GM12878 (cell line): ENCODE data around the gene SELENOK. TPM values are rescaled to one million over a fixed set of nuclear protein-coding genes. Genes with fewer than 3 reads are reported as not detected.

ENCODE experiments used
- ATAC-seq: fragments of 200-7000 bp; cut with Tn5 transposase; 3 replicates; pipeline ENCODE4 v1.9.1; 2020; ENCODE audit warnings: mild to moderate bottlenecking, moderate library complexity
- BruUV-seq: library from RNA; stranded (reverse); fragments of 400-500 nt; replicated peaks from 2 replicates; lab custom pipeline; 2021; lab: Mats Ljungman, UMichigan
- CTCF ChIA-PET: fragments of 300-600 bp; sonication (Branson Sonifier 250); formaldehyde crosslinking; extraction: SDS; loops from one replicate; lab custom pipeline; 2021; ENCODE audit warnings: inconsistent platforms; lab: Yijun Ruan, JAX
- POLR2A ChIA-PET: fragments of 350-600 bp; formaldehyde crosslinking; extraction: SDS; loops from one replicate; lab custom pipeline; 2021; ENCODE audit warnings: inconsistent platforms; lab: Charles Lee
- RAD21 ChIA-PET: fragments of 300-600 bp; sonication (Branson Sonifier 250); formaldehyde crosslinking; loops from one replicate; lab custom pipeline; 2023; ENCODE audit warnings: antibody characterized with exemption; ENCODE audit not compliant: unreplicated experiment; lab: Charles Lee
- SMC1A ChIA-PET: fragments of 300-600 bp; sonication (Branson Sonifier 250); formaldehyde crosslinking; loops from one replicate; lab custom pipeline; 2023; ENCODE audit not compliant: unreplicated experiment, uncharacterized antibody; lab: Charles Lee
- DNase-seq: peaks from one replicate; pipeline ENCODE4 v3.0.0-alpha.2; 2011; ENCODE audit warnings: low read depth, low spot score
- FAIRE-seq: peaks from 3 replicates; lab custom pipeline; 2011; peaks lifted over from hg19 to GRCh38; lab: Jason Lieb, UNC
- H2AFZ ChIP-seq: 2 replicates; pipeline ENCODE4 v1.6.0; 2011; ENCODE audit warnings: low read depth, low read length, control low read depth; ENCODE audit not compliant: control insufficient read depth
- H3K27ac ChIP-seq: 2 replicates; pipeline ENCODE4 v1.5.1; 2011; ENCODE audit warnings: control low read depth; ENCODE audit not compliant: control insufficient read depth, insufficient read depth
- H3K27me3 ChIP-seq, 2 experiments: replicated peaks in 1 of 2; 2 replicates each; pipeline versions ENCODE4 v1.6.0 to v1.6.1; 2011; ENCODE audit warnings: low read length in 1 of 2; ENCODE audit not compliant: control insufficient read depth in 2 of 2, insufficient read depth in 2 of 2
- H3K36me3 ChIP-seq, 2 experiments: 2 replicates each; pipeline ENCODE4 v1.5.1; 2011; ENCODE audit warnings: low read length in 1 of 2; ENCODE audit not compliant: control insufficient read depth in 2 of 2, insufficient read depth in 2 of 2
- H3K4me1 ChIP-seq: 2 replicates; pipeline ENCODE4 v1.6.1; 2011; ENCODE audit warnings: mild to moderate bottlenecking, low read length, moderate library complexity, mixed read lengths; ENCODE audit not compliant: control insufficient read depth, insufficient read depth
- H3K4me2 ChIP-seq: 2 replicates; pipeline ENCODE4 v1.6.0; 2011; ENCODE audit warnings: control low read depth; ENCODE audit not compliant: control insufficient read depth, insufficient read depth
- H3K4me3 ChIP-seq: fragments of 200-600 bp; sonication (generic); 2 replicates; pipeline ENCODE4 v1.5.1; 2016
- H3K79me2 ChIP-seq: 2 replicates; pipeline ENCODE4 v1.6.0; 2011; ENCODE audit warnings: low read length; ENCODE audit not compliant: control insufficient read depth, insufficient read depth
- H3K9ac ChIP-seq: 2 replicates; pipeline ENCODE4 v1.8.0; 2011; ENCODE audit warnings: low read length, control low read depth, mixed read lengths; ENCODE audit not compliant: control insufficient read depth, insufficient read depth
- H3K9me3 ChIP-seq: replicated peaks from 3 replicates; pipeline ENCODE4 v1.5.1; 2011; ENCODE audit warnings: mild to moderate bottlenecking, low read length; ENCODE audit not compliant: control insufficient read depth, insufficient read depth
- H4K20me1 ChIP-seq: 2 replicates; pipeline ENCODE4 v1.6.0; 2011; ENCODE audit not compliant: control insufficient read depth, insufficient read depth
- CEBPB ChIP-seq, 2 experiments: fragments of 150-350 bp in 1 of 2; IDR thresholded peaks; 2 replicates each; pipeline ENCODE4 v1.6.1; 2012 to 2014; ENCODE audit warnings: low read depth in 2 of 2, low read length in 2 of 2, borderline replicate concordance in 1 of 2, inconsistent platforms in 1 of 2
- EP300 ChIP-seq, 2 experiments: fragments of 150-350 bp in 1 of 2; IDR thresholded peaks; 2 replicates each; pipeline ENCODE4 v1.6.1; 2011 to 2012; ENCODE audit warnings: low read depth in 2 of 2, low read length in 2 of 2, borderline replicate concordance in 1 of 2, improper control_type of control experiment in 1 of 2, inconsistent platforms in 1 of 2; ENCODE audit not compliant: control insufficient read depth in 1 of 2
- FOXK2 ChIP-seq: fragments of 450-650 bp; IDR thresholded peaks from 2 replicates; pipeline ENCODE4 v1.6.1; 2017; ENCODE audit warnings: mild to moderate bottlenecking, moderate library complexity
- FOXM1 ChIP-seq: IDR thresholded peaks from 2 replicates; pipeline ENCODE4 v1.6.1; 2012; ENCODE audit warnings: low read depth, mild to moderate bottlenecking, inconsistent platforms, low read length, moderate library complexity
- HDGF ChIP-seq: fragments of 450-650 bp; IDR thresholded peaks from 2 replicates; pipeline ENCODE4 v1.6.1; 2016; ENCODE audit warnings: antibody characterized with exemption
- MAX ChIP-seq: IDR thresholded peaks from 2 replicates; pipeline ENCODE4 v1.6.1; 2012; ENCODE audit warnings: low read depth, low read length, improper control_type of control experiment
- POLR2AphosphoS2 ChIP-seq: IDR thresholded peaks from 2 replicates; pipeline ENCODE4 v1.6.1; 2011; ENCODE audit warnings: low read depth, mild to moderate bottlenecking, low read length, improper control_type of control experiment, moderate library complexity
- POU2F2 ChIP-seq: IDR thresholded peaks from 3 replicates; pipeline ENCODE4 v1.6.1; 2011; ENCODE audit warnings: low read depth, mild to moderate bottlenecking, low read length, borderline replicate concordance
- RAD21 ChIP-seq: IDR thresholded peaks from 2 replicates; pipeline ENCODE4 v1.6.1; 2011; ENCODE audit warnings: mild to moderate bottlenecking, low read depth, low read length, moderate library complexity; ENCODE audit not compliant: insufficient read depth
- TCF12 ChIP-seq: IDR thresholded peaks from 2 replicates; pipeline ENCODE4 v1.6.1; 2011; ENCODE audit warnings: low read depth, mild to moderate bottlenecking, low read length
- WGBS: methylation state at CpG from one replicate; pipeline ENCODE4 v1.1.6; 2016; ENCODE audit warnings: low lambda C conversion rate; ENCODE audit not compliant: insufficient replicate concordance, insufficient coverage; ENCODE audit errors: missing lambda C conversion rate; 5-methylcytosine and 5-hydroxymethylcytosine counted together
- in situ Hi-C: fragments of 300-500 bp; cut with MboI; formaldehyde crosslinking; loops from 9 replicates; pipeline ENCODE4 v1.14.3; 2018; ENCODE audit warnings: mixed read lengths
- intact Hi-C: fragments of 100-400 bp; cut with micrococcal nuclease; formaldehyde crosslinking; loops from one replicate; pipeline ENCODE4 v1.14.2; 2022; ENCODE audit not compliant: unreplicated experiment
- polyA plus RNA-seq, 11 experiments: library from polyadenylated mRNA; depleted of rRNA in 4 of 11; unstranded in 6 of 11; stranded (reverse) in 5 of 11; fragments of >200 nt; fragmentation: Nextera tagmentation in 4 of 11; fragmentation: Illumina TruSeq in 1 of 11; extraction: Ambion mirVana in 4 of 11; extraction: Trizol in 1 of 11; gene quantifications; 1 replicate in 1 of 11; 2 replicates in 10 of 11; pipeline versions ENCODE4 v1.2.1 to v1.2.3, GENCODE V29; 2011 to 2016; ENCODE audit warnings: inconsistent platforms in 2 of 11, missing spikeins in 2 of 11, low read depth in 1 of 11
- total RNA-seq, 4 experiments: library from RNA; depleted of rRNA in 3 of 4; stranded (reverse); fragments of >200 nt in 3 of 4; fragmentation: Illumina TruSeq in 1 of 4; extraction: Trizol in 1 of 4; gene quantifications; 2 replicates each; pipeline versions ENCODE4 v1.2.1 to v1.2.3, GENCODE V29; 2013 to 2021

The SELENOK gene
- total and polyA plus RNA-seq, 10 of the 15 experiments (the other 5 are each of a cell fraction or from before 2014, with no cell fraction given), result 35.4 to 322 (median 101) TPM

DNA sequence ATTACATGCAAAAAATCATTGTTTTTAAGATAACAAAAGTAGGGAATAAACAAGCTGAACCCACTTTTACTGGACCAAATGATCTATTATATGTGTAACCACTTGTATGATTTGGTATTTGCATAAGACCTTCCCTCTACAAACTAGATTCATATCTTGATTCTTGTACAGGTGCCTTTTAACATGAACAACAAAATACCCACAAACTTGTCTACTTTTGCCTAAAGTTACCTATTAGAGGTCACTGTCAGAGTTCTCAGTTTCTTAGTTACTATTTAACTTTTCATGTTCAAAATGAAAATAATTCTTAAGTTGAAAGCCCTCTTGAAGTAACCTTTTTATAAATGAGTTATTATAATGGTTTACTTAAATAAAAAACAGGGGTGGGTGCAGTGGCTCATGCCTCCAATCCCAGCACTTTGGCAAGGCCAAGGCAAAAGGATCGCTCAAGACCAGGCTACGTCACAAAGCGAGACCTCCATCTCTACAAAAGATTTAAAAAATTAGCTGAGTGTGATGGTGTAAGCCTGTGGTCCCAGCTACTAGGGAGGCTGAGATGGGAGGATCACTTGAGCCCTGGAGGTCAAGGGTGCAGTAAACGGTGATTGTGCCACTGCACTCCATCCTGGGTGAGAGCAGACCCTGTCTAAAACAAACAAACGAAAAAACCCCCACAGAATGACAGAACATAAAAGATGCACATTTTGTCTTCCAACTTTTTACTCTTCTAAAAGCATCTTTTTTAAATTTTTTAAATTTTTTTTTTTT, 25.7 kb downstream of the SELENOK start:
- Histone ChIP-seq H3K4me1 (no peaks in the 10 kb centered on the region), H3K4me3 (no peak overlapping the region), H3K4me2 (no peak overlapping the region), H3K27ac (no peak overlapping the region), H2AFZ (no peak overlapping the region), H3K9ac (no peak overlapping the region)
- 90% methylated on average over 5 of the region's 5 CpGs for WGBS
- BruUV-seq, result no TSS peak
- SMC1A ChIA-PET, result interaction anchor here (0.9 to 3.0 kb wide), 2 partner anchors 15 to 21 kb away, joined by 3 to 9 read pairs; no protein-coding TSS in a partner anchor
- RAD21 ChIA-PET, result interaction anchor here (1.2 kb wide), 1 partner anchor 21 kb away, joined by 5 read pairs; no protein-coding TSS in a partner anchor
- no peak for DNase-seq
- CTCF ChIA-PET, result interaction anchor here (0.6 kb wide), 2 partner anchors 209 to 621 kb away, joined by 3 to 4 read pairs; no protein-coding TSS in a partner anchor
- no peak for TF ChIP-seq FOXK2
- TF ChIP-seq MAX, result no peak
- TF ChIP-seq POLR2AphosphoS2, result no peak
- no peak for TF ChIP-seq RAD21
- no peak for TF ChIP-seq CEBPB (IDR thresholded peaks at IDR 0.05; ENCODE audit: borderline replicate concordance in 1 of 2, low read depth in 2 of 2, low read length in 2 of 2)
- no peak for TF ChIP-seq EP300 (IDR thresholded peaks at IDR 0.05; ENCODE audit: borderline replicate concordance in 1 of 2, control insufficient read depth in 1 of 2, low read depth in 2 of 2, low read length in 2 of 2)
- TF ChIP-seq HDGF, result no peak
- TF ChIP-seq POU2F2, result no peak
- TF ChIP-seq FOXM1, result no peak
- no peak for TF ChIP-seq TCF12
- TF ChIP-seq, all 136 proteins: peak for 0
- no peaks in the 10 kb centered on the region for H3K79me2 ChIP-seq
- POLR2A ChIA-PET, result interaction anchor here (1.3 to 1.6 kb wide), 2 partner anchors 11 to 15 kb away, joined by 3 read pairs; no protein-coding TSS in a partner anchor
- intact Hi-C loops (no loop called here), in situ Hi-C loops (no loop called here)
- peaks cover 2 to 16% of the 10 kb centered on the region in 2 experiments for H3K36me3 ChIP-seq
- H4K20me1 ChIP-seq, result no peaks in the 10 kb centered on the region
- H3K27me3 ChIP-seq, result no peaks in the 10 kb centered on the region
- FAIRE-seq, result no peak
- ATAC-seq, result no peak
- no peaks in the 10 kb centered on the region for H3K9me3 ChIP-seq
